ENCODE measurements around the gene GOLGA7B. TPM values are rescaled to one million over a fixed set of nuclear protein-coding genes. Genes with fewer than 3 reads are reported as not detected.

GOLGA7B gene
- total RNA-seq, 1 experiment from 2014 or later: 1.5 TPM

DNA sequence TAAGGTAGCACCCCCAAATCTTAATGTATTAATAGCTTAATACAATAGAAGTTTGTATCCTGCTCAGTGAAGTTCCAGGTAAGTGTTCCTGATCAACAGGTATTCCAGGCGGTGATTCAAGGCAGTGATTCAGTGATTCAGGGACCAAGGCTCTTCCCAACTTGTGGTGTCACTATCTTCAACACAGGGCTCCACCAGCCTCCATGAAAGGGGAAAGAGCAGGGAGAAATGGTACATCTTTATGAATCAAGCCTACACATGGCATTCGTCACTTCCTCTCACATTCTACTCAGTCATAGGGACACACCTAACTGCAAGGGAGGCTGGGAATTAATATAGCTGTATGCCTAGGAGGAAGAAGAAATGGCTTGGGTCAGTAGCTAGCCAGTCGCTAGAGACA lies 5.1 kb downstream of the GOLGA7B start:
- no peak for ATAC-seq
- H3K4me3 ChIP-seq (ENCODE audit: low read depth in 2 of 2, low read length in 2 of 2): no peak overlapping the region
- ChIA-PET CTCF (no interaction called here), POLR2A (no interaction called here)
- DNase-seq (ENCODE audit: low read depth, low spot score): no peak
- no peaks in the 10 kb centered on the region for H3K9me3 ChIP-seq (ENCODE audit: control insufficient read depth, insufficient read depth, low read depth, low read length)
- TF ChIP-seq, protein P1, sequence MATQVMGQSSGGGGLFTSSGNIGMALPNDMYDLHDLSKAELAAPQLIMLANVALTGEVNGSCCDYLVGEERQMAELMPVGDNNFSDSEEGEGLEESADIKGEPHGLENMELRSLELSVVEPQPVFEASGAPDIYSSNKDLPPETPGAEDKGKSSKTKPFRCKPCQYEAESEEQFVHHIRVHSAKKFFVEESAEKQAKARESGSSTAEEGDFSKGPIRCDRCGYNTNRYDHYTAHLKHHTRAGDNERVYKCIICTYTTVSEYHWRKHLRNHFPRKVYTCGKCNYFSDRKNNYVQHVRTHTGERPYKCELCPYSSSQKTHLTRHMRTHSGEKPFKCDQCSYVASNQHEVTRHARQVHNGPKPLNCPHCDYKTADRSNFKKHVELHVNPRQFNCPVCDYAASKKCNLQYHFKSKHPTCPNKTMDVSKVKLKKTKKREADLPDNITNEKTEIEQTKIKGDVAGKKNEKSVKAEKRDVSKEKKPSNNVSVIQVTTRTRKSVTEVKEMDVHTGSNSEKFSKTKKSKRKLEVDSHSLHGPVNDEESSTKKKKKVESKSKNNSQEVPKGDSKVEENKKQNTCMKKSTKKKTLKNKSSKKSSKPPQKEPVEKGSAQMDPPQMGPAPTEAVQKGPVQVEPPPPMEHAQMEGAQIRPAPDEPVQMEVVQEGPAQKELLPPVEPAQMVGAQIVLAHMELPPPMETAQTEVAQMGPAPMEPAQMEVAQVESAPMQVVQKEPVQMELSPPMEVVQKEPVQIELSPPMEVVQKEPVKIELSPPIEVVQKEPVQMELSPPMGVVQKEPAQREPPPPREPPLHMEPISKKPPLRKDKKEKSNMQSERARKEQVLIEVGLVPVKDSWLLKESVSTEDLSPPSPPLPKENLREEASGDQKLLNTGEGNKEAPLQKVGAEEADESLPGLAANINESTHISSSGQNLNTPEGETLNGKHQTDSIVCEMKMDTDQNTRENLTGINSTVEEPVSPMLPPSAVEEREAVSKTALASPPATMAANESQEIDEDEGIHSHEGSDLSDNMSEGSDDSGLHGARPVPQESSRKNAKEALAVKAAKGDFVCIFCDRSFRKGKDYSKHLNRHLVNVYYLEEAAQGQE (IDR thresholded peaks at IDR 0.05; ENCODE audit: insufficient read depth in 1 of 2, low read depth in 2 of 2, low read length in 1 of 2): no peak
- TF ChIP-seq, protein P2, sequence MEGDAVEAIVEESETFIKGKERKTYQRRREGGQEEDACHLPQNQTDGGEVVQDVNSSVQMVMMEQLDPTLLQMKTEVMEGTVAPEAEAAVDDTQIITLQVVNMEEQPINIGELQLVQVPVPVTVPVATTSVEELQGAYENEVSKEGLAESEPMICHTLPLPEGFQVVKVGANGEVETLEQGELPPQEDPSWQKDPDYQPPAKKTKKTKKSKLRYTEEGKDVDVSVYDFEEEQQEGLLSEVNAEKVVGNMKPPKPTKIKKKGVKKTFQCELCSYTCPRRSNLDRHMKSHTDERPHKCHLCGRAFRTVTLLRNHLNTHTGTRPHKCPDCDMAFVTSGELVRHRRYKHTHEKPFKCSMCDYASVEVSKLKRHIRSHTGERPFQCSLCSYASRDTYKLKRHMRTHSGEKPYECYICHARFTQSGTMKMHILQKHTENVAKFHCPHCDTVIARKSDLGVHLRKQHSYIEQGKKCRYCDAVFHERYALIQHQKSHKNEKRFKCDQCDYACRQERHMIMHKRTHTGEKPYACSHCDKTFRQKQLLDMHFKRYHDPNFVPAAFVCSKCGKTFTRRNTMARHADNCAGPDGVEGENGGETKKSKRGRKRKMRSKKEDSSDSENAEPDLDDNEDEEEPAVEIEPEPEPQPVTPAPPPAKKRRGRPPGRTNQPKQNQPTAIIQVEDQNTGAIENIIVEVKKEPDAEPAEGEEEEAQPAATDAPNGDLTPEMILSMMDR (IDR thresholded peaks at IDR 0.05): no peak
- TF ChIP-seq SIN3A (IDR thresholded peaks at IDR 0.05; ENCODE audit: borderline replicate concordance, insufficient read depth, low read depth, low read length) (no peak), TCF7L2 (IDR thresholded peaks at IDR 0.05; ENCODE audit: low read depth, low read length) (no peak), POLR2AphosphoS5 (IDR thresholded peaks at IDR 0.05; ENCODE audit: low read depth, low read length) (no peak)
- intact Hi-C loops (cut with micrococcal nuclease; ENCODE audit: unreplicated experiment) (no loop called here), in situ Hi-C loops (cut with HindIII; ENCODE audit: low pct_unique_long_range_greater_than_20kb, low sequenced_read_pairs) (no loop called here)
- no peaks in the 10 kb centered on the region for H3K4me1 ChIP-seq (ENCODE audit: control insufficient read depth, insufficient read depth, low read length)
- no peaks in the 10 kb centered on the region for H3K36me3 ChIP-seq (ENCODE audit: control insufficient read depth, insufficient read depth, low read length)
- H3K27ac ChIP-seq (ENCODE audit: low read length): no peak overlapping the region
- BruUV-seq (replicated peaks): no TSS peak
- peaks cover 15% of the 10 kb centered on the region for H3K27me3 ChIP-seq (ENCODE audit: control insufficient read depth, insufficient read depth, low read length)

DNA sequence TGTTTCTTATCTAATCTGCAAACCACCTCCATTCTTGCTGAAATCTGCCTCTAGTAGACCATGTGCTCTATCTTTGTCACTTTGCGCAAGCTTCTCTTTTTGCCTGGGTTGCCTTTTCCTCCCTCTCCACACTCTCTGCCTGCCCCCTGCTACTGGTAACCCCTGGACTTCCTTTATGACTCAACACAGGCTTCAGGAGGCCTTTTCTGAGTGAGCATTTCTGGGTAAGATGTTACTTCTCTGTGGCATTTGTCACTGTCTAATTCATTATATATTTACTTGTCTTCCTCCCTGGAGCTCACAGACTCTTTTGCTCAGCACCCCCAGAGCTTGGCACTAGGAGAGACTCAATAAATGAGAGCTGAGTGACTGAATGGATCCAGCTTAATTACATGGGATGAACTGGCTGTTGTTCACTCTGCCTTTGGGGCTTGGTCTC lies 8.4 kb downstream of the GOLGA7B start:
- in situ Hi-C loops (cut with HindIII; ENCODE audit: low pct_unique_long_range_greater_than_20kb, low sequenced_read_pairs) (no loop called here), intact Hi-C loops (cut with micrococcal nuclease; ENCODE audit: unreplicated experiment) (no loop called here)
- Histone ChIP-seq H3K9me3 (ENCODE audit: control insufficient read depth, insufficient read depth, low read depth, low read length) (no peaks in the 10 kb centered on the region), H3K4me3 (ENCODE audit: low read depth in 2 of 2, low read length in 2 of 2) (no peak overlapping the region), H3K27me3 (ENCODE audit: control insufficient read depth, insufficient read depth, low read length) (peaks cover 9% of the 10 kb centered on the region), H3K36me3 (ENCODE audit: control insufficient read depth, insufficient read depth, low read length) (no peaks in the 10 kb centered on the region), H3K4me1 (ENCODE audit: control insufficient read depth, insufficient read depth, low read length) (peaks cover 18% of the 10 kb centered on the region), H3K27ac (ENCODE audit: low read length) (no peak overlapping the region)
- TF ChIP-seq, protein P2 (IDR thresholded peaks at IDR 0.05): no peak
- TF ChIP-seq POLR2AphosphoS5 (IDR thresholded peaks at IDR 0.05; ENCODE audit: low read depth, low read length) (no peak), SIN3A (IDR thresholded peaks at IDR 0.05; ENCODE audit: borderline replicate concordance, insufficient read depth, low read depth, low read length) (no peak), TCF7L2 (IDR thresholded peaks at IDR 0.05; ENCODE audit: low read depth, low read length) (no peak)
- TF ChIP-seq, protein P1 (IDR thresholded peaks at IDR 0.05; ENCODE audit: insufficient read depth in 1 of 2, low read depth in 2 of 2, low read length in 1 of 2): no peak
- CTCF ChIA-PET: no interaction called here
- POLR2A ChIA-PET: no interaction called here
- ATAC-seq: no peak
- BruUV-seq (replicated peaks): no TSS peak
- DNase-seq (ENCODE audit: low read depth, low spot score): no peak
